ENCODE results near the gene KAT8.

- no peak for TF ChIP-seq CTCF (conservative IDR thresholded peaks at IDR 0.05; ENCODE audit: low read depth, low read length)
- TF ChIP-seq POLR2A (IDR thresholded peaks at IDR 0.05; ENCODE audit: low read depth, low read length), result no peak
- TF ChIP-seq MXI1 (IDR thresholded peaks at IDR 0.05; ENCODE audit: borderline replicate concordance, low read depth, low read length), result no peak
- no peak for TF ChIP-seq BHLHE40 (IDR thresholded peaks at IDR 0.05; ENCODE audit: low read depth, low read length)
- no peak for TF ChIP-seq FOS (IDR thresholded peaks at IDR 0.05; ENCODE audit: low read depth, low read length)
- no peak for TF ChIP-seq CHD1 (IDR thresholded peaks at IDR 0.05; ENCODE audit: low read depth, low read length)
- TF ChIP-seq, protein P1, sequence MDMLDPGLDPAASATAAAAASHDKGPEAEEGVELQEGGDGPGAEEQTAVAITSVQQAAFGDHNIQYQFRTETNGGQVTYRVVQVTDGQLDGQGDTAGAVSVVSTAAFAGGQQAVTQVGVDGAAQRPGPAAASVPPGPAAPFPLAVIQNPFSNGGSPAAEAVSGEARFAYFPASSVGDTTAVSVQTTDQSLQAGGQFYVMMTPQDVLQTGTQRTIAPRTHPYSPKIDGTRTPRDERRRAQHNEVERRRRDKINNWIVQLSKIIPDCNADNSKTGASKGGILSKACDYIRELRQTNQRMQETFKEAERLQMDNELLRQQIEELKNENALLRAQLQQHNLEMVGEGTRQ (IDR thresholded peaks at IDR 0.05; ENCODE audit: low read depth, low read length), result no peak
- TF ChIP-seq RAD21 (IDR thresholded peaks at IDR 0.05; ENCODE audit: low read length), result no peak
These were observed 4.8 kb upstream of the KAT8 start for GRCh38 chr16:31112711-31113110.
